Measurements from ENCODE around the gene STK17B. TPM values are rescaled to one million over a fixed set of nuclear protein-coding genes. Genes with fewer than 3 reads are reported as not detected.

The STK17B gene
- polyA plus RNA-seq, 3 donors: 171 to 296 (median 244) TPM

DNA sequence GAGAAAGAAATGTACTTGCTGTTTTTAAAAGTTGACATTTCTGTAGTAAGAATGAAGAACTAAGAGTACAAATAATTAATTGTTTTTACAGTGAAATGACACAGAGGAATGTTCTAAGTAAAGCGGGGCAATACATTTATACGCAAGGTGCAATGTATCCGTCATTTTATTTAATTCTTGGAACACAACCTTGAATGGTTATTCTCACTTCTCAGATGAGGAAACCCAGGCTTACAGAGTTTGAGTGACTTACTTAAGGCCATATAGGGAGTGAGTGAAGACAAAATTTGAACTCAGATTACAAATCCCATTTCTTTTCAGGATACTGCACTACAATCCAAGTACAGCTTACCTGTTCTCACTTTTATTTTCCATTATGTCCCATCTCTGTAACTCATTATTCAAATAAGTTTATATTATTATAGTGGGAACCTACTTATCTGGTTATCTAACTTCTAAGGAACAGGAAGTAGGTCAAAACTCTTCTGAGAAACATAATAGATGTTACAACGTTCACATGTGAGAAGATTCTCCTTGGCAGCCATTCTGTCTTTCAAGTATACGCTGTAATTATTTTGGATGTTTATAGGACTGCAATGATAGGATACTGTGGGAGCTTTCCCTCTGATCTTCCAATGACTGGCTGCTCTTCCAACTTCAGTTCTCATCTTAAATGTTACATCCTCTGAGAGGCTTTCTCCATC, 12.3 kb upstream of the STK17B start:
- Mint-ChIP-seq H3K4me1 (peaks cover 14% of the 10 kb centered on the region), H3K27ac (peak overlapping the region in 1 of 7 donors; percentile 6), H3K4me3 (no peak overlapping the region), H3K36me3 (no peaks in the 10 kb centered on the region), H3K9me3 (peaks cover 0 to 2% (median 0%) of the 10 kb centered on the region in 7 donors), H3K27me3 (ENCODE audit: low read depth in 3 of 3) (no peaks in the 10 kb centered on the region)
- no peak overlapping the region for H3K4me3 ChIP-seq (replicated peaks in 1 of 3; ENCODE audit: low read depth in 2 of 3, low read length in 3 of 3)
- intact Hi-C loops (cut with micrococcal nuclease): no loop called here
- TF ChIP-seq, protein P1, sequence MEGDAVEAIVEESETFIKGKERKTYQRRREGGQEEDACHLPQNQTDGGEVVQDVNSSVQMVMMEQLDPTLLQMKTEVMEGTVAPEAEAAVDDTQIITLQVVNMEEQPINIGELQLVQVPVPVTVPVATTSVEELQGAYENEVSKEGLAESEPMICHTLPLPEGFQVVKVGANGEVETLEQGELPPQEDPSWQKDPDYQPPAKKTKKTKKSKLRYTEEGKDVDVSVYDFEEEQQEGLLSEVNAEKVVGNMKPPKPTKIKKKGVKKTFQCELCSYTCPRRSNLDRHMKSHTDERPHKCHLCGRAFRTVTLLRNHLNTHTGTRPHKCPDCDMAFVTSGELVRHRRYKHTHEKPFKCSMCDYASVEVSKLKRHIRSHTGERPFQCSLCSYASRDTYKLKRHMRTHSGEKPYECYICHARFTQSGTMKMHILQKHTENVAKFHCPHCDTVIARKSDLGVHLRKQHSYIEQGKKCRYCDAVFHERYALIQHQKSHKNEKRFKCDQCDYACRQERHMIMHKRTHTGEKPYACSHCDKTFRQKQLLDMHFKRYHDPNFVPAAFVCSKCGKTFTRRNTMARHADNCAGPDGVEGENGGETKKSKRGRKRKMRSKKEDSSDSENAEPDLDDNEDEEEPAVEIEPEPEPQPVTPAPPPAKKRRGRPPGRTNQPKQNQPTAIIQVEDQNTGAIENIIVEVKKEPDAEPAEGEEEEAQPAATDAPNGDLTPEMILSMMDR (IDR thresholded peaks at IDR 0.05): no peak
- H4K20me1 ChIP-seq (ENCODE audit: insufficient read depth, low read length): no peaks in the 10 kb centered on the region
- DNase-seq: no peak
- no peak overlapping the region for H3K9ac ChIP-seq (ENCODE audit: insufficient read depth, low read length, poor library complexity, severe bottlenecking)
- no peaks in the 10 kb centered on the region for H3K27me3 ChIP-seq (ENCODE audit: control insufficient read depth in 2 of 2, insufficient read depth in 2 of 2, low read length in 2 of 2)
- peaks cover 9 to 10% of the 10 kb centered on the region in 2 donors for H3K4me1 ChIP-seq (ENCODE audit: control insufficient read depth in 1 of 2, insufficient read depth in 2 of 2, low read length in 2 of 2)
- no peaks in the 10 kb centered on the region for H3K79me2 ChIP-seq (ENCODE audit: insufficient read depth, low read length)
- H3K9me3 ChIP-seq (replicated peaks in 1 of 2; ENCODE audit: control insufficient read depth in 1 of 2, insufficient read depth in 1 of 2, low read length in 2 of 2): no peaks in the 10 kb centered on the region
- no peaks in the 10 kb centered on the region for H3K36me3 ChIP-seq (replicated peaks in 1 of 2; ENCODE audit: control insufficient read depth in 1 of 2, insufficient read depth in 2 of 2, low read length in 2 of 2)
- H3K4me2 ChIP-seq (replicated peaks; ENCODE audit: extremely low read depth, low read length, poor library complexity, severe bottlenecking): no peak overlapping the region
- no peak overlapping the region for H2AFZ ChIP-seq (ENCODE audit: insufficient read depth, low read depth, low read length, poor library complexity, severe bottlenecking)
- no CpG with 5 or more reads among the region's 5 CpGs for WGBS (ENCODE audit: insufficient coverage)
- H3K27ac ChIP-seq (ENCODE audit: low read depth in 1 of 2, low read length in 2 of 2): no peak overlapping the region

DNA sequence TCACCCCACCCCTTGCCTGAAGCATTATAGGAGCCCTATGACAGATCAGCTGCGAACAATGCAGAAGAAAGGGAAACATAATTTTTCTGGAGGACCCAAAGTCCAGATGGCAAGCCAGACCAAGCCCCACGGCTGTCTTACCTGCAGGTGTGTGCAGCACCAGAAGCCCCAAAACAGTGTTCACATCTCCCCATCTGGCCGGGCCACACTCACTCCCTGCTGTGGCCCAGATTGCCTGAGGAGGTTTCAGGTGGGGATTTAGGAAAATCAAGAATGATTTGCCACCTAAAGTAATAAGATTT, 11.7 kb upstream of the STK17B start:
- TF ChIP-seq, protein P1 (IDR thresholded peaks at IDR 0.05): no peak
- peaks cover 0 to 2% (median 0%) of the 10 kb centered on the region in 7 donors for H3K9me3 Mint-ChIP-seq
- WGBS (ENCODE audit: insufficient coverage): 100% methylated on average over 1 of the region's 3 CpGs

More for the DNA sequence above, 11.7 kb upstream of the STK17B start:
- H3K4me3 Mint-ChIP-seq: no peak overlapping the region
- peak overlapping the region in 2 of 7 donors; percentile 6 to 36 for H3K27ac Mint-ChIP-seq
- no peaks in the 10 kb centered on the region for H3K79me2 ChIP-seq (ENCODE audit: insufficient read depth, low read length)
- no peaks in the 10 kb centered on the region for H3K9me3 ChIP-seq (replicated peaks in 1 of 2; ENCODE audit: control insufficient read depth in 1 of 2, insufficient read depth in 1 of 2, low read length in 2 of 2)
- DNase-seq: no peak
- no peak overlapping the region for H3K4me3 ChIP-seq (replicated peaks in 1 of 3; ENCODE audit: low read depth in 2 of 3, low read length in 3 of 3)
- H3K9ac ChIP-seq (ENCODE audit: insufficient read depth, low read length, poor library complexity, severe bottlenecking): no peak overlapping the region
- H3K4me1 Mint-ChIP-seq: peaks cover 14% of the 10 kb centered on the region
- intact Hi-C loops (cut with micrococcal nuclease): no loop called here
- no peaks in the 10 kb centered on the region for H4K20me1 ChIP-seq (ENCODE audit: insufficient read depth, low read length)
- H3K4me2 ChIP-seq (replicated peaks; ENCODE audit: extremely low read depth, low read length, poor library complexity, severe bottlenecking): no peak overlapping the region
- H3K36me3 Mint-ChIP-seq: no peaks in the 10 kb centered on the region
- H3K27me3 Mint-ChIP-seq (ENCODE audit: low read depth in 3 of 3): no peaks in the 10 kb centered on the region
- no peak overlapping the region for H2AFZ ChIP-seq (ENCODE audit: insufficient read depth, low read depth, low read length, poor library complexity, severe bottlenecking)
- no peak overlapping the region for H3K27ac ChIP-seq (ENCODE audit: low read depth in 1 of 2, low read length in 2 of 2)
- H3K36me3 ChIP-seq (replicated peaks in 1 of 2; ENCODE audit: control insufficient read depth in 1 of 2, insufficient read depth in 2 of 2, low read length in 2 of 2): no peaks in the 10 kb centered on the region
- H3K4me1 ChIP-seq (ENCODE audit: control insufficient read depth in 1 of 2, insufficient read depth in 2 of 2, low read length in 2 of 2): peaks cover 9 to 10% of the 10 kb centered on the region in 2 donors
- no peaks in the 10 kb centered on the region for H3K27me3 ChIP-seq (ENCODE audit: control insufficient read depth in 2 of 2, insufficient read depth in 2 of 2, low read length in 2 of 2)

Data from CD14-positive monocyte (primary cell).